Nephron (organoid): Measurements from ENCODE around the gene ILF3.

Experiments used
- H3K27ac Mint-ChIP-seq, 3 experiments: 2 replicates each; pipeline ENCODE4 v1.8.0; 2020; ENCODE audit warnings: mixed read lengths in 3 of 3, mild to moderate bottlenecking in 2 of 3, moderate library complexity in 1 of 3
- H3K27me3 Mint-ChIP-seq: 2 replicates; pipeline ENCODE4 v1.8.0; 2021; ENCODE audit warnings: low read depth, mild to moderate bottlenecking, moderate library complexity, mixed read lengths
- H3K36me3 Mint-ChIP-seq: 2 replicates; pipeline ENCODE4 v1.8.0; 2020; ENCODE audit warnings: low read depth, mixed read lengths
- H3K4me1 Mint-ChIP-seq: 2 replicates; pipeline ENCODE4 v1.8.0; 2020; ENCODE audit warnings: mixed read lengths
- H3K4me3 Mint-ChIP-seq, 3 experiments: 2 replicates each; pipeline ENCODE4 v1.8.0; 2020; ENCODE audit warnings: mild to moderate bottlenecking in 3 of 3, mixed read lengths in 3 of 3, moderate library complexity in 2 of 3
- H3K9me3 Mint-ChIP-seq: 2 replicates; pipeline ENCODE4 v1.8.0; 2020; ENCODE audit warnings: mixed read lengths
- TF ChIP-seq, protein P1 (sequence below), 3 experiments: fragments of 200-600 bp; sonication (generic); IDR thresholded peaks; one replicate each; pipeline ENCODE4 v1.5.0; 2021; ENCODE audit warnings: antibody characterized with exemption in 3 of 3; ENCODE audit not compliant: unreplicated experiment in 3 of 3

Gene ILF3

GRCh38 chr19:10737722-10738121 is 83.6 kb downstream of the ILF3 start:
- peaks cover 34% of the 10 kb centered on the region for H3K36me3 Mint-ChIP-seq
- no peaks in the 10 kb centered on the region for H3K4me1 Mint-ChIP-seq
- peaks cover 17% of the 10 kb centered on the region for H3K9me3 Mint-ChIP-seq
- no peak overlapping the region for H3K4me3 Mint-ChIP-seq
- no peak overlapping the region for H3K27ac Mint-ChIP-seq
- TF ChIP-seq, protein P1, sequence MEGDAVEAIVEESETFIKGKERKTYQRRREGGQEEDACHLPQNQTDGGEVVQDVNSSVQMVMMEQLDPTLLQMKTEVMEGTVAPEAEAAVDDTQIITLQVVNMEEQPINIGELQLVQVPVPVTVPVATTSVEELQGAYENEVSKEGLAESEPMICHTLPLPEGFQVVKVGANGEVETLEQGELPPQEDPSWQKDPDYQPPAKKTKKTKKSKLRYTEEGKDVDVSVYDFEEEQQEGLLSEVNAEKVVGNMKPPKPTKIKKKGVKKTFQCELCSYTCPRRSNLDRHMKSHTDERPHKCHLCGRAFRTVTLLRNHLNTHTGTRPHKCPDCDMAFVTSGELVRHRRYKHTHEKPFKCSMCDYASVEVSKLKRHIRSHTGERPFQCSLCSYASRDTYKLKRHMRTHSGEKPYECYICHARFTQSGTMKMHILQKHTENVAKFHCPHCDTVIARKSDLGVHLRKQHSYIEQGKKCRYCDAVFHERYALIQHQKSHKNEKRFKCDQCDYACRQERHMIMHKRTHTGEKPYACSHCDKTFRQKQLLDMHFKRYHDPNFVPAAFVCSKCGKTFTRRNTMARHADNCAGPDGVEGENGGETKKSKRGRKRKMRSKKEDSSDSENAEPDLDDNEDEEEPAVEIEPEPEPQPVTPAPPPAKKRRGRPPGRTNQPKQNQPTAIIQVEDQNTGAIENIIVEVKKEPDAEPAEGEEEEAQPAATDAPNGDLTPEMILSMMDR (IDR thresholded peaks at IDR 0.05; ENCODE audit: unreplicated experiment in 3 of 3), result no peak
- H3K27me3 Mint-ChIP-seq, result no peaks in the 10 kb centered on the region

DNA sequence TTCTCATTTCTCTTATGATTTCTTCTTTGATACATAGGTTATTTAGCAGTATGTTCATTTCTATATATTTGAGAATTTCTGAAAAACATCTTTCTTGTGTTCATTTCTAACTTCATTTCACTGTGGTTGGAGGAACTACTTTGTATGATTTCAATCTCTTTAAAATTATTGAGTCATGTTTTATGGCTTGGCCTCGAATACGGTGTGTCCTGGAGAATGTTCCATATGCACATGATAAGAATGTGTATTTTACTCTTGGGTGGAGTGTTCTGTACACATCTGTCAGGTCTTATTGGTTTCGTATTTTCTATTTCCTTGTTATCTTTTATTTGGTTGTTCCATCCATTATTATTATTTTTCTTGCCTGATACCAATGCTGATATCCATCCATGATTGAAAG is 86.7 kb downstream of the ILF3 start:
- Mint-ChIP-seq H3K4me3 (no peak overlapping the region), H3K4me1 (peaks cover 8% of the 10 kb centered on the region), H3K27me3 (no peaks in the 10 kb centered on the region), H3K27ac (no peak overlapping the region), H3K9me3 (peaks cover 17% of the 10 kb centered on the region), H3K36me3 (peaks cover 34% of the 10 kb centered on the region)
- TF ChIP-seq, protein P1 (IDR thresholded peaks at IDR 0.05; ENCODE audit: unreplicated experiment in 3 of 3), result no peak
